GM12878 (cell line): ENCODE results near the gene MCC. TPM values are rescaled to one million over a fixed set of nuclear protein-coding genes. Genes with fewer than 3 reads are reported as not detected.

Source experiments
- ATAC-seq: fragments of 200-7000 bp; cut with Tn5 transposase; 3 replicates; pipeline ENCODE4 v1.9.1; 2020; ENCODE audit warnings: mild to moderate bottlenecking, moderate library complexity
- BruUV-seq: library from RNA; stranded (reverse); fragments of 400-500 nt; replicated peaks from 2 replicates; lab custom pipeline; 2021; lab: Mats Ljungman, UMichigan
- CTCF ChIA-PET: fragments of 300-600 bp; sonication (Branson Sonifier 250); formaldehyde crosslinking; extraction: SDS; loops from one replicate; lab custom pipeline; 2021; ENCODE audit warnings: inconsistent platforms; lab: Yijun Ruan, JAX
- POLR2A ChIA-PET: fragments of 350-600 bp; formaldehyde crosslinking; extraction: SDS; loops from one replicate; lab custom pipeline; 2021; ENCODE audit warnings: inconsistent platforms; lab: Charles Lee
- RAD21 ChIA-PET: fragments of 300-600 bp; sonication (Branson Sonifier 250); formaldehyde crosslinking; loops from one replicate; lab custom pipeline; 2023; ENCODE audit warnings: antibody characterized with exemption; ENCODE audit not compliant: unreplicated experiment; lab: Charles Lee
- SMC1A ChIA-PET: fragments of 300-600 bp; sonication (Branson Sonifier 250); formaldehyde crosslinking; loops from one replicate; lab custom pipeline; 2023; ENCODE audit not compliant: unreplicated experiment, uncharacterized antibody; lab: Charles Lee
- DNase-seq: peaks from one replicate; pipeline ENCODE4 v3.0.0-alpha.2; 2011; ENCODE audit warnings: low read depth, low spot score
- FAIRE-seq: peaks from 3 replicates; lab custom pipeline; 2011; peaks lifted over from hg19 to GRCh38; lab: Jason Lieb, UNC
- H2AFZ ChIP-seq: 2 replicates; pipeline ENCODE4 v1.6.0; 2011; ENCODE audit warnings: low read depth, low read length, control low read depth; ENCODE audit not compliant: control insufficient read depth
- H3K27ac ChIP-seq: 2 replicates; pipeline ENCODE4 v1.5.1; 2011; ENCODE audit warnings: control low read depth; ENCODE audit not compliant: control insufficient read depth, insufficient read depth
- H3K27me3 ChIP-seq, 2 experiments: replicated peaks in 1 of 2; 2 replicates each; pipeline versions ENCODE4 v1.6.0 to v1.6.1; 2011; ENCODE audit warnings: low read length in 1 of 2; ENCODE audit not compliant: control insufficient read depth in 2 of 2, insufficient read depth in 2 of 2
- H3K36me3 ChIP-seq, 2 experiments: 2 replicates each; pipeline ENCODE4 v1.5.1; 2011; ENCODE audit warnings: low read length in 1 of 2; ENCODE audit not compliant: control insufficient read depth in 2 of 2, insufficient read depth in 2 of 2
- H3K4me1 ChIP-seq: 2 replicates; pipeline ENCODE4 v1.6.1; 2011; ENCODE audit warnings: mild to moderate bottlenecking, low read length, moderate library complexity, mixed read lengths; ENCODE audit not compliant: control insufficient read depth, insufficient read depth
- H3K4me2 ChIP-seq: 2 replicates; pipeline ENCODE4 v1.6.0; 2011; ENCODE audit warnings: control low read depth; ENCODE audit not compliant: control insufficient read depth, insufficient read depth
- H3K4me3 ChIP-seq: fragments of 200-600 bp; sonication (generic); 2 replicates; pipeline ENCODE4 v1.5.1; 2016
- H3K79me2 ChIP-seq: 2 replicates; pipeline ENCODE4 v1.6.0; 2011; ENCODE audit warnings: low read length; ENCODE audit not compliant: control insufficient read depth, insufficient read depth
- H3K9ac ChIP-seq: 2 replicates; pipeline ENCODE4 v1.8.0; 2011; ENCODE audit warnings: low read length, control low read depth, mixed read lengths; ENCODE audit not compliant: control insufficient read depth, insufficient read depth
- H3K9me3 ChIP-seq: replicated peaks from 3 replicates; pipeline ENCODE4 v1.5.1; 2011; ENCODE audit warnings: mild to moderate bottlenecking, low read length; ENCODE audit not compliant: control insufficient read depth, insufficient read depth
- H4K20me1 ChIP-seq: 2 replicates; pipeline ENCODE4 v1.6.0; 2011; ENCODE audit not compliant: control insufficient read depth, insufficient read depth
- DPF2 ChIP-seq: fragments of 450-650 bp; IDR thresholded peaks from 2 replicates; pipeline ENCODE4 v1.6.1; 2017; ENCODE audit warnings: mild to moderate bottlenecking
- HCFC1 ChIP-seq: fragments of 150-350 bp; IDR thresholded peaks from 2 replicates; pipeline ENCODE4 v1.6.1; 2014; ENCODE audit warnings: low read length
- HDAC6 ChIP-seq: fragments of 200-600 bp; sonication (generic); IDR thresholded peaks from one replicate; pipeline ENCODE4 v1.8.0; 2017; ENCODE audit warnings: antibody characterized with exemption; ENCODE audit not compliant: unreplicated experiment
- IKZF2 ChIP-seq, 2 experiments: fragments of 450-650 bp; IDR thresholded peaks; 2 replicates each; pipeline ENCODE4 v1.6.1; 2017; ENCODE audit warnings: mild to moderate bottlenecking in 2 of 2, moderate library complexity in 2 of 2
- MTA2 ChIP-seq: fragments of 450-650 bp; IDR thresholded peaks from 2 replicates; pipeline ENCODE4 v1.6.1; 2016; ENCODE audit warnings: low read depth, mild to moderate bottlenecking, moderate library complexity
- MYC ChIP-seq: IDR thresholded peaks from 2 replicates; pipeline ENCODE4 v1.6.1; 2011; ENCODE audit warnings: mild to moderate bottlenecking, low read length, moderate library complexity, inconsistent platforms; ENCODE audit not compliant: insufficient read depth, insufficient replicate concordance, insufficient read length, severe bottlenecking
- NRF1 ChIP-seq: conservative IDR thresholded peaks from 2 replicates; pipeline ENCODE4 v1.6.1; 2011; ENCODE audit warnings: mild to moderate bottlenecking, low read depth, low read length, improper control_type of control experiment
- PAX8 ChIP-seq: fragments of 450-650 bp; IDR thresholded peaks from 2 replicates; pipeline ENCODE4 v1.6.1; 2017; ENCODE audit warnings: mild to moderate bottlenecking, moderate library complexity
- PML ChIP-seq: IDR thresholded peaks from 2 replicates; pipeline ENCODE4 v1.6.1; 2012; ENCODE audit warnings: low read length, inconsistent platforms
- SIN3A ChIP-seq: IDR thresholded peaks from 2 replicates; pipeline ENCODE4 v1.6.1; 2012; ENCODE audit warnings: low read depth, low read length, improper control_type of control experiment
- SP1 ChIP-seq: IDR thresholded peaks from one replicate; pipeline ENCODE4 v1.6.1; 2011; ENCODE audit warnings: low read depth, low read length
- STAT3 ChIP-seq: IDR thresholded peaks from 2 replicates; pipeline ENCODE4 v1.6.1; 2011; ENCODE audit warnings: low read depth, low read length, improper control_type of control experiment
- ZNF217 ChIP-seq: fragments of 450-650 bp; IDR thresholded peaks from 2 replicates; pipeline ENCODE4 v1.6.1; 2017; ENCODE audit warnings: antibody characterized with exemption, mild to moderate bottlenecking
- ZNF622 ChIP-seq: fragments of 450-650 bp; IDR thresholded peaks from 2 replicates; pipeline ENCODE4 v1.6.1; 2017; ENCODE audit warnings: mild to moderate bottlenecking, inconsistent platforms
- WGBS: methylation state at CpG from one replicate; pipeline ENCODE4 v1.1.6; 2016; ENCODE audit warnings: low lambda C conversion rate; ENCODE audit not compliant: insufficient replicate concordance, insufficient coverage; ENCODE audit errors: missing lambda C conversion rate; 5-methylcytosine and 5-hydroxymethylcytosine counted together
- in situ Hi-C: fragments of 300-500 bp; cut with MboI; formaldehyde crosslinking; loops from 9 replicates; pipeline ENCODE4 v1.14.3; 2018; ENCODE audit warnings: mixed read lengths
- intact Hi-C: fragments of 100-400 bp; cut with micrococcal nuclease; formaldehyde crosslinking; loops from one replicate; pipeline ENCODE4 v1.14.2; 2022; ENCODE audit not compliant: unreplicated experiment
- polyA plus RNA-seq, 11 experiments: library from polyadenylated mRNA; depleted of rRNA in 4 of 11; unstranded in 6 of 11; stranded (reverse) in 5 of 11; fragments of >200 nt; fragmentation: Nextera tagmentation in 4 of 11; fragmentation: Illumina TruSeq in 1 of 11; extraction: Ambion mirVana in 4 of 11; extraction: Trizol in 1 of 11; gene quantifications; 1 replicate in 1 of 11; 2 replicates in 10 of 11; pipeline versions ENCODE4 v1.2.1 to v1.2.3, GENCODE V29; 2011 to 2016; ENCODE audit warnings: inconsistent platforms in 2 of 11, missing spikeins in 2 of 11, low read depth in 1 of 11
- total RNA-seq, 4 experiments: library from RNA; depleted of rRNA in 3 of 4; stranded (reverse); fragments of >200 nt in 3 of 4; fragmentation: Illumina TruSeq in 1 of 4; extraction: Trizol in 1 of 4; gene quantifications; 2 replicates each; pipeline versions ENCODE4 v1.2.1 to v1.2.3, GENCODE V29; 2013 to 2021
- TF ChIP-seq, protein P1 (sequence below): IDR thresholded peaks from 2 replicates; pipeline ENCODE4 v1.6.1; 2011; ENCODE audit warnings: mild to moderate bottlenecking, low read depth, low read length, moderate library complexity; ENCODE audit not compliant: insufficient replicate concordance

The MCC gene
- total and polyA plus RNA-seq, 10 of the 15 experiments (the other 5 are each of a cell fraction or from before 2014, with no cell fraction given): 0.03 to 0.86 (median 0.16) TPM

DNA sequence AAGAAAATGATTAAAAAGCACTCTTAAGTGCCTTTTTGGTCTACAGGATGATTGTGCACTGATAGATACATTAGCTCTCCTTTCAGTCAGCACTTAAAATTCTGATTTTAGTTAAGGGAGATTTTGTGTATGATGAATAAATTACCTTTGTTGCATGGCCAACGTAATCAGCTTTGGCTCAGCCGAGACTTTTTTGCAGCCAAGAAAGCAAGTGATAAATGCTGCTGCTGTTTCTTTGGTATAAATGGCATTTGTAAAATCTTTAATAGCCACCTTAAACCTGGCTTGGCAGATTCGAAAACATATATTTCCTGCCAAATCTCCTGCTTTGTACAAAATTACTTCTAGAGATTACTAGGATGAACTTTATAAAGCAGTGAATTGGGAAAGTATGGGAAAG is 364.0 kb downstream of the MCC start:
- Histone ChIP-seq H3K9me3 (no peaks in the 10 kb centered on the region), H3K4me1 (no peaks in the 10 kb centered on the region), H3K27me3 (peaks cover 0 to 5% of the 10 kb centered on the region in 2 experiments; a peak in 1 of 4 replicates), H4K20me1 (no peaks in the 10 kb centered on the region), H3K79me2 (no peaks in the 10 kb centered on the region), H3K9ac (no peak overlapping the region), H3K4me2 (no peak overlapping the region), H2AFZ (no peak overlapping the region), H3K27ac (no peak overlapping the region), H3K4me3 (no peak overlapping the region), H3K36me3 (no peaks in the 10 kb centered on the region)
- BruUV-seq: no TSS peak
- ChIA-PET CTCF (interaction anchor here (0.8 to 1.7 kb wide), 2 partner anchors 12 to 128 kb away, joined by 3 to 4 read pairs; no protein-coding TSS in a partner anchor), POLR2A (no interaction called here), RAD21 (no interaction called here), SMC1A (no interaction called here)
- TF ChIP-seq IKZF2 (IDR thresholded peaks at IDR 0.05) (no peak), MTA2 (no peak), PAX8 (no peak), STAT3 (no peak), NRF1 (no peak), SP1 (no peak), ZNF622 (no peak), HDAC6 (no peak), ZNF217 (no peak), PML (no peak), DPF2 (no peak), HCFC1 (no peak), SIN3A (no peak), MYC (no peak)
- TF ChIP-seq, protein P1, sequence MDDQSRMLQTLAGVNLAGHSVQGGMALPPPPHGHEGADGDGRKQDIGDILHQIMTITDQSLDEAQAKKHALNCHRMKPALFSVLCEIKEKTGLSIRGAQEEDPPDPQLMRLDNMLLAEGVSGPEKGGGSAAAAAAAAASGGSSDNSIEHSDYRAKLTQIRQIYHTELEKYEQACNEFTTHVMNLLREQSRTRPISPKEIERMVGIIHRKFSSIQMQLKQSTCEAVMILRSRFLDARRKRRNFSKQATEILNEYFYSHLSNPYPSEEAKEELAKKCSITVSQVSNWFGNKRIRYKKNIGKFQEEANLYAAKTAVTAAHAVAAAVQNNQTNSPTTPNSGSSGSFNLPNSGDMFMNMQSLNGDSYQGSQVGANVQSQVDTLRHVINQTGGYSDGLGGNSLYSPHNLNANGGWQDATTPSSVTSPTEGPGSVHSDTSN: no peak
- ATAC-seq (no peak), DNase-seq (no peak), FAIRE-seq (no peak)
- WGBS: 17% methylated on average over 3 of the region's 3 CpGs
- intact Hi-C loops: no loop called here
- in situ Hi-C loops: no loop called here
